ENCODE measurements around the gene KICS2. TPM values are rescaled to one million over a fixed set of nuclear protein-coding genes. Genes with fewer than 3 reads are reported as not detected.

Gene KICS2
- polyA plus RNA-seq, 3 donors: 4.5 to 6.3 (median 5.3) TPM

DNA sequence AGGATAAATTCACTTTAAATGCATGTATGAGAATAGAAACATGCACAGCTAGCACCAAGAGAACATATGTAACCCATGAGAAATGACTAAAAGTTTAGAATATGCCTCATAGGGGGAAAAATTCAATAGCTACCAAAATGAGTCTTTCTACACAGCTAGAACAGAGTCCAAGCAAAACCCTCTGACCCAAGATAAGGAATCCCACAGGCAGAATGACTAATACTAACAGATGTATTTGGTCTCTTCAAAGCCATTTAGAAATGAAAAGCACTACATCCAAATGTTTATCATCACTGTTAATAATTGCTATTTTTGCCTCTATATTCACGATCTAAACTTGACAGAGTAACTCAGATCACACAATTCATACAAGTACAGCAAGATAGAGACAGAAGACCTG, 44.0 kb downstream of the KICS2 start:
- no peak for DNase-seq

DNA sequence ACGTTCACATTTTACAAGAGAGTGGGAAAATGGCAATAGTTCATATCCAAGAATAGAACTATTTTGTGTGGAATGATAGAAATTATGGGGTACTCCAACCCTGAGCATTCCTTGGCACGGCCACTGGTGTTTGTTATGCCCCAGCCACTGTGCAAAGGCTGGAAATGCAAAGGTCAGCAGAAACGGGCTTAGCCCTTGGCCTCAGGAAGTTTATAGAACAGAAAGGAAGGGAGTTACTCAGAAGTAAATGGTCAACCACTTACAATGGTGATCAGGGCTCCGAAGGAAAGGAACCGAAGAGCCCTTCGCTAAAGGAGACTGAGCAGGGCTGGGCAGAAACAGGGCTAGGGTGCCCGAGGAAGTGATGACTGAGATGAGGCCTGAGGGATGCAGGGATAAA, 45.1 kb downstream of the KICS2 start:
- no peak for DNase-seq

GRCh38 chr12:64175254-64175945, 46.7 kb downstream of the KICS2 start:
- DNase-seq: no peak

- no peak for DNase-seq
Observed at GRCh38 chr12:64173456-64173855, 48.6 kb downstream of the KICS2 start.

Other genes starting within 250 kb of the KICS2 start
- gene C12orf56, start 168.5 kb upstream of the KICS2 start, polyA plus RNA-seq (ENCODE audit: insufficient read length in 3 of 3): 1 to 10 TPM; 1.0 to 1.6 (median 1.5) TPM
- gene XPOT, start 182.1 kb upstream of the KICS2 start, polyA plus RNA-seq (ENCODE audit: insufficient read length in 3 of 3): 10 to 100 TPM; 57.6 to 67.9 (median 61.6) TPM
- 10 to 100 TPM; 18.2 to 26.4 (median 23.3) TPM for gene TBK1, start 229.8 kb upstream of the KICS2 start, polyA plus RNA-seq (ENCODE audit: insufficient read length in 3 of 3)